ENCODE measurements around the gene SERP2. TPM values are rescaled to one million over a fixed set of nuclear protein-coding genes. Genes with fewer than 3 reads are reported as not detected.

Gene SERP2
- total RNA-seq, 4 donors from 2014 or later, result 1.2 to 1.4 (median 1.3) TPM; not detected in 1

DNA sequence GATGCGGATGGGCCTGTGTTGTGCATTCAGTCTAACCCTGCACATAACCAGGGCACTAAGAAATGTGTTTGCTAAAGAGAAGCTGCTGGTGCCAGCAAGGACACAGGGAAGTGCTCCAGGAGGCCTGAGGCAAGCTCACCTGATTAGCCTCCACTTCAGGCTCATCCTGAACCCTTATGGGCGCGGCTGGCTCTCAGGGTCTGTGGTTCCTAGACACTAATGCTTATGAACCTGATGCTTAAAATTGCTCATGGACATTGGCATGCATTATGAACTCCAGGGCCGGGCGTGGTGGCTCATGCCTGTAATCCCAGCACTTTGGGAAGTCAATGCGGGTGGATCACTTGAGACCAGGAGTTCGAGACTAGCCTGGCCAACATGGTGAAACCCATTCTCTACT, 34.3 kb downstream of the SERP2 start:
- Histone ChIP-seq H3K4me1 (peaks cover 8% of the 10 kb centered on the region), H3K36me3 (no peaks in the 10 kb centered on the region), H3K27me3 (no peaks in the 10 kb centered on the region), H3K4me3 (no peak overlapping the region), H3K27ac (no peak overlapping the region), H3K9me3 (no peaks in the 10 kb centered on the region)
- DNase-seq (ENCODE audit: low spot score in 2 of 2), result no peak
- WGBS, result 92% methylated on average over 7 of the region's 7 CpGs
- TF ChIP-seq, protein P1, sequence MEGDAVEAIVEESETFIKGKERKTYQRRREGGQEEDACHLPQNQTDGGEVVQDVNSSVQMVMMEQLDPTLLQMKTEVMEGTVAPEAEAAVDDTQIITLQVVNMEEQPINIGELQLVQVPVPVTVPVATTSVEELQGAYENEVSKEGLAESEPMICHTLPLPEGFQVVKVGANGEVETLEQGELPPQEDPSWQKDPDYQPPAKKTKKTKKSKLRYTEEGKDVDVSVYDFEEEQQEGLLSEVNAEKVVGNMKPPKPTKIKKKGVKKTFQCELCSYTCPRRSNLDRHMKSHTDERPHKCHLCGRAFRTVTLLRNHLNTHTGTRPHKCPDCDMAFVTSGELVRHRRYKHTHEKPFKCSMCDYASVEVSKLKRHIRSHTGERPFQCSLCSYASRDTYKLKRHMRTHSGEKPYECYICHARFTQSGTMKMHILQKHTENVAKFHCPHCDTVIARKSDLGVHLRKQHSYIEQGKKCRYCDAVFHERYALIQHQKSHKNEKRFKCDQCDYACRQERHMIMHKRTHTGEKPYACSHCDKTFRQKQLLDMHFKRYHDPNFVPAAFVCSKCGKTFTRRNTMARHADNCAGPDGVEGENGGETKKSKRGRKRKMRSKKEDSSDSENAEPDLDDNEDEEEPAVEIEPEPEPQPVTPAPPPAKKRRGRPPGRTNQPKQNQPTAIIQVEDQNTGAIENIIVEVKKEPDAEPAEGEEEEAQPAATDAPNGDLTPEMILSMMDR (IDR thresholded peaks at IDR 0.05), result no peak
- no peak for TF ChIP-seq EP300 (IDR thresholded peaks at IDR 0.05)
- no peak for TF ChIP-seq POLR2AphosphoS5 (IDR thresholded peaks at IDR 0.05)
- no peak for TF ChIP-seq POLR2A (IDR thresholded peaks at IDR 0.05)

DNA sequence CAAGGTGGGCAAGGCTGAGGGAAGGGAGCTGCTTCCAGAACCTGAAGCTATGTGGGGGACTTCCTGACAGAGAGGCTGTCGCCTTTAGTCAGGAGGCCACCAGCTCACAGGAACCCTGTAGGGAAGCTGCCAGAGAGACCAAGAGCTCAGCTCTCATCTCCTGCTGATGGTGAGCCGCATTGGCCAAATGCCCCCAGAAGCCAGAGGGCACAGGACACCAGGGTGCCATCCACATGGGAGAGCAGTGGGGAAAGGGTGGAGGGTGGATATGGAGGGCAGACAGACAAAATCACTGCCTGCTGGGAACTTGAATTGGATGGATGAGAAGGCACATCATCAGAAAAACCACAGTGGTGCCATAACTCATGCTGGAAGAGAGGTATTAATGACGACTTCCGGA, 36.0 kb downstream of the SERP2 start:
- DNase-seq (ENCODE audit: low spot score in 2 of 2), result peak in 1 of 2 donors; percentile 52
- no peaks in the 10 kb centered on the region for H3K36me3 ChIP-seq
- H3K27ac ChIP-seq, result no peak overlapping the region
- 74% methylated on average over 4 of the region's 4 CpGs for WGBS
- H3K4me1 ChIP-seq, result no peaks in the 10 kb centered on the region
- TF ChIP-seq, protein P1 (IDR thresholded peaks at IDR 0.05), result no peak
- TF ChIP-seq POLR2A (IDR thresholded peaks at IDR 0.05) (no peak), EP300 (IDR thresholded peaks at IDR 0.05) (no peak), POLR2AphosphoS5 (IDR thresholded peaks at IDR 0.05) (no peak)
- H3K4me3 ChIP-seq, result no peak overlapping the region
- H3K9me3 ChIP-seq, result no peaks in the 10 kb centered on the region
- no peaks in the 10 kb centered on the region for H3K27me3 ChIP-seq

DNA sequence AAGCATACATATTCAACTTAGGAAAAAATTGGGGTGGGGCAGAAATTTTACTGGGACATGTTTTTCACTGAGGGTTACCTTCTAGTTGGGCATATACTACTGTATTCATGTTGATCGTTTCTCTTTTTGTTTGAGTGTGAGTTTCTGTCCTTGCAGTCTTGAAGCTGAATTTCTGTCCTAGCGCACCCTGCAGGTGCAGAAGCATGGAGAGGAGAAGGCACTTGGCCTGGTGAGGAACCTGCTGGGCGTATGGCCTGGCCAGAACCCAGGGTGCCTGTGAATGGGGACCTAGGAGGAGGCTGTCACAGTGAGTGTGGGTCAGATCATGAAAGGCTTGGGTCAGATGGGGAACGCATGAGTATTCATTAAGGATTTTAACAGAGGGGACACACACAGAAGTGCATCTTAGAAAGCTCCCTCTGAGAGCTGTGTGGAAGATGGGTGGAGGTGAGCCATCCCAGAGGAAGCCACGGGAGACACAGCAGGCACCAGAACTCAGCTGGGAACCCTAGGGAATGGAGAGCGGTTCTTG, 36.8 kb downstream of the SERP2 start:
- H3K27ac ChIP-seq, result no peak overlapping the region
- H3K36me3 ChIP-seq, result no peaks in the 10 kb centered on the region
- H3K4me3 ChIP-seq, result no peak overlapping the region
- no peaks in the 10 kb centered on the region for H3K27me3 ChIP-seq
- WGBS, result 81% methylated on average over 6 of the region's 6 CpGs
- H3K4me1 ChIP-seq, result no peaks in the 10 kb centered on the region
- H3K9me3 ChIP-seq, result no peaks in the 10 kb centered on the region
- TF ChIP-seq, protein P1 (IDR thresholded peaks at IDR 0.05), result no peak
- TF ChIP-seq EP300 (IDR thresholded peaks at IDR 0.05), result no peak
- TF ChIP-seq POLR2AphosphoS5 (IDR thresholded peaks at IDR 0.05), result no peak
- TF ChIP-seq POLR2A (IDR thresholded peaks at IDR 0.05), result no peak
- peak in 1 of 2 donors; percentile 31 for DNase-seq (ENCODE audit: low spot score in 2 of 2)

DNA sequence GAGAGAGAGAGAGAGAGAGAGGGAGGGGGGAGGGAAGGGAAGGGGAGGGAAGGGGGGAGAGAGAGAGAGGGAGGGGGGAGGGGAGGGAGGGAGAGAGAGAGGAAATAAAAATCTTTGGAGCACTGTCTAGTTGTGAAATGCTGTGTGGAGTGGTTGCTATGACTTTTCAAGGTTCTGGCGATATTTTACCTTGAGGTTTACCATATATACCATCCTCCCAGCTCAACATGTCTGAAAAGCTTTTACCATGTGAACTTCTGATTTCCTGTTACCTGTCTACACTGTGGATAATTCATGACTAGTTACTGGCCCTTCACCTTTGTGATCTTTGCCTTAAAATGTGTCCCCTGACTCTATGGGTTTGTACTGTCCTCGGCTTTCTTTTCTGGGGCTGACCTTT, 38.2 kb downstream of the SERP2 start:
- no peak for DNase-seq (ENCODE audit: low spot score in 2 of 2)
- no peaks in the 10 kb centered on the region for H3K9me3 ChIP-seq
- WGBS, result 91% methylated on average over 2 of the region's 2 CpGs

DNA sequence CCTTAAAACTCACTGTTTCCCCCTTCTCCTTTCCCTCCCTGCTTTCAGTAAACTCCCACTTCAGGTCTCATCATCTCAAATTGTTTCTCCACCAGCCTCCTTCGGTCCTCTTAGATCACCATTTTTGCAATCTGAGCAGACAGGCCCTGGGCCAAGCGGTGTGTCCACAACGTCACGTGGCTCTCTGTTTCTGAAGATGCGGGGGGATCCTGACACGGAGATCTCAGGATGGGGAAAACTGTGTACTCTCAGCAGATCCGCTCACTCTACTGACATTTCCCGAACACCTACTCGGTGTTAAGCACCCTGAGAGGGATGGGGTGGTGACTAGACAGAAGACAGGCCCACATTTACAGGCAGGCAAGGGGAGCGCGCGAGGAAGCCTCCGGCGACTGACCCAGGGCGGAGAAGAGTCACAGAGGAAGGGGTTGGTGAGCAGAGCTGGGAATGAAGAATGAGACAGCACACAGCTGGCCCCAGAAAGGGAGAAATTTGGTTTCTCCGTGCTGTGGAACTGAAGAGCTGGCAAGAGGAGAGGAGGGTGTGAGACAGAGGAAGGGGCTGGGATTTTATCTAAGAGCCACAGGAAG, 38.8 kb downstream of the SERP2 start:
- H3K9me3 ChIP-seq, result no peaks in the 10 kb centered on the region
- no peak overlapping the region for H3K4me3 ChIP-seq
- no peaks in the 10 kb centered on the region for H3K4me1 ChIP-seq
- WGBS, result 85% methylated on average over 16 of the region's 16 CpGs
- no peaks in the 10 kb centered on the region for H3K27me3 ChIP-seq
- H3K27ac ChIP-seq, result no peak overlapping the region
- no peaks in the 10 kb centered on the region for H3K36me3 ChIP-seq
- TF ChIP-seq, protein P1 (IDR thresholded peaks at IDR 0.05), result no peak
- TF ChIP-seq EP300 (IDR thresholded peaks at IDR 0.05) (no peak), POLR2A (IDR thresholded peaks at IDR 0.05) (no peak), POLR2AphosphoS5 (IDR thresholded peaks at IDR 0.05) (no peak)
- DNase-seq (ENCODE audit: low spot score in 2 of 2), result no peak

More for the DNA sequence above, 38.2 kb downstream of the SERP2 start:
- H3K4me3 ChIP-seq, result no peak overlapping the region
- no peaks in the 10 kb centered on the region for H3K36me3 ChIP-seq
- TF ChIP-seq POLR2A (IDR thresholded peaks at IDR 0.05) (no peak), EP300 (IDR thresholded peaks at IDR 0.05) (no peak), POLR2AphosphoS5 (IDR thresholded peaks at IDR 0.05) (no peak)
- TF ChIP-seq, protein P1 (IDR thresholded peaks at IDR 0.05), result no peak
- H3K27me3 ChIP-seq, result no peaks in the 10 kb centered on the region
- no peaks in the 10 kb centered on the region for H3K4me1 ChIP-seq
- H3K27ac ChIP-seq, result no peak overlapping the region
